AG09309 (cell line): ENCODE data around the gene TNFRSF12A.

ENCODE experiments used
- DNase-seq: peaks from one replicate; pipeline ENCODE4 v3.0.0-alpha.2; 2010; ENCODE audit warnings: low read depth
- H3K4me3 ChIP-seq: 2 replicates; pipeline ENCODE4 v1.5.1; 2011; ENCODE audit warnings: mild to moderate bottlenecking, low read depth, low read length, moderate library complexity; ENCODE audit not compliant: control insufficient read depth
- TF ChIP-seq, protein P1 (sequence below): IDR thresholded peaks from 2 replicates; pipeline ENCODE4 v1.5.1; 2011; ENCODE audit warnings: mild to moderate bottlenecking, low read depth, low read length, inconsistent platforms; ENCODE audit not compliant: insufficient read depth, control insufficient read depth; ENCODE audit errors: missing control alignments

TNFRSF12A gene

DNA sequence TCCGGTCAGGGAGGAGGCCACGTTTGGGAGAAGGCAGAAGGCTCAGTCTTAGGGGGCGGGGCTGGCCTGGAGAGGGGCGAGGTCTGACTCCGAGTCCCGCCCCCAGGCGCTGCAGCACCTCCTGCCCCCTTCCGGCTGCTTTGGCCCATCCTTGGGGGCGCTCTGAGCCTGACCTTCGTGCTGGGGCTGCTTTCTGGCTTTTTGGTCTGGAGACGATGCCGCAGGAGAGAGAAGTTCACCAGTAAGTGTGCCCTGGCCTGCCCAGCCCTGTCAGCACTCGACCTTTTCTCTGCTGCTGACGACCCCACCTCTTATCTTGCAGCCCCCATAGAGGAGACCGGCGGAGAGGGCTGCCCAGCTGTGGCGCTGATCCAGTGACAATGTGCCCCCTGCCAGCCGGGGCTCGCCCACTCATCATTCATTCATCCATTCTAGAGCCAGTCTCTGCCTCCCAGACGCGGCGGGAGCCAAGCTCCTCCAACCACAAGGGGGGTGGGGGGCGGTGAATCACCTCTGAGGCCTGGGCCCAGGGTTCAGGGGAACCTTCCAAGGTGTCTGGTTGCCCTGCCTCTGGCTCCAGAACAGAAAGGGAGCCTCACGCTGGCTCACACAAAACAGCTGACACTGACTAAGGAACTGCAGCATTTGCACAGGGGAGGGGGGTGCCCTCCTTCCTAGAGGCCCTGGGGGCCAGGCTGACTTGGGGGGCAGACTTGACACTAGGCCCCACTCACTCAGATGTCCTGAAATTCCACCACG lies 1.5 kb downstream of the TNFRSF12A start:
- TF ChIP-seq, protein P1, sequence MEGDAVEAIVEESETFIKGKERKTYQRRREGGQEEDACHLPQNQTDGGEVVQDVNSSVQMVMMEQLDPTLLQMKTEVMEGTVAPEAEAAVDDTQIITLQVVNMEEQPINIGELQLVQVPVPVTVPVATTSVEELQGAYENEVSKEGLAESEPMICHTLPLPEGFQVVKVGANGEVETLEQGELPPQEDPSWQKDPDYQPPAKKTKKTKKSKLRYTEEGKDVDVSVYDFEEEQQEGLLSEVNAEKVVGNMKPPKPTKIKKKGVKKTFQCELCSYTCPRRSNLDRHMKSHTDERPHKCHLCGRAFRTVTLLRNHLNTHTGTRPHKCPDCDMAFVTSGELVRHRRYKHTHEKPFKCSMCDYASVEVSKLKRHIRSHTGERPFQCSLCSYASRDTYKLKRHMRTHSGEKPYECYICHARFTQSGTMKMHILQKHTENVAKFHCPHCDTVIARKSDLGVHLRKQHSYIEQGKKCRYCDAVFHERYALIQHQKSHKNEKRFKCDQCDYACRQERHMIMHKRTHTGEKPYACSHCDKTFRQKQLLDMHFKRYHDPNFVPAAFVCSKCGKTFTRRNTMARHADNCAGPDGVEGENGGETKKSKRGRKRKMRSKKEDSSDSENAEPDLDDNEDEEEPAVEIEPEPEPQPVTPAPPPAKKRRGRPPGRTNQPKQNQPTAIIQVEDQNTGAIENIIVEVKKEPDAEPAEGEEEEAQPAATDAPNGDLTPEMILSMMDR = peak; percentile 44
- peak; percentile 82 for DNase-seq
- H3K4me3 ChIP-seq = peak overlapping the region; percentile 82

DNA sequence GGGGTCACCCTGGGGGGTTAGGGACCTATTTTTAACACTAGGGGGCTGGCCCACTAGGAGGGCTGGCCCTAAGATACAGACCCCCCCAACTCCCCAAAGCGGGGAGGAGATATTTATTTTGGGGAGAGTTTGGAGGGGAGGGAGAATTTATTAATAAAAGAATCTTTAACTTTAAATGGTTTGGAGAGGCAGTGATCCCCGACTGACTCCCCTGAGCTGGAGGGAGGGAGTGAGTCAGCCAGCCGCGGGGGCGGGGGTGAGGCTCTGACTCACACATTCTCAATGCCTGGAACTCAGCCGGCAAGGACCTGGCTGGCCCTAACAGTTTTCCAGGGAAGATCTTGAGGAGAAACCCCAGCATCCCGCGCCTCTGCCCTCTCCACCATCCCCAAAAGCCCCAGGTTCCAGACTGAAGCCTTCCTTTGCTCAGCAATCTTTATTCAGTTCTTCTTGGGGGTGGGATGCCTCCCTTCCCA lies 2.1 kb downstream of the TNFRSF12A start:
- H3K4me3 ChIP-seq = peak overlapping the region; percentile 82
- DNase-seq = peak; percentile 86
- TF ChIP-seq, protein P1 = no peak

DNA sequence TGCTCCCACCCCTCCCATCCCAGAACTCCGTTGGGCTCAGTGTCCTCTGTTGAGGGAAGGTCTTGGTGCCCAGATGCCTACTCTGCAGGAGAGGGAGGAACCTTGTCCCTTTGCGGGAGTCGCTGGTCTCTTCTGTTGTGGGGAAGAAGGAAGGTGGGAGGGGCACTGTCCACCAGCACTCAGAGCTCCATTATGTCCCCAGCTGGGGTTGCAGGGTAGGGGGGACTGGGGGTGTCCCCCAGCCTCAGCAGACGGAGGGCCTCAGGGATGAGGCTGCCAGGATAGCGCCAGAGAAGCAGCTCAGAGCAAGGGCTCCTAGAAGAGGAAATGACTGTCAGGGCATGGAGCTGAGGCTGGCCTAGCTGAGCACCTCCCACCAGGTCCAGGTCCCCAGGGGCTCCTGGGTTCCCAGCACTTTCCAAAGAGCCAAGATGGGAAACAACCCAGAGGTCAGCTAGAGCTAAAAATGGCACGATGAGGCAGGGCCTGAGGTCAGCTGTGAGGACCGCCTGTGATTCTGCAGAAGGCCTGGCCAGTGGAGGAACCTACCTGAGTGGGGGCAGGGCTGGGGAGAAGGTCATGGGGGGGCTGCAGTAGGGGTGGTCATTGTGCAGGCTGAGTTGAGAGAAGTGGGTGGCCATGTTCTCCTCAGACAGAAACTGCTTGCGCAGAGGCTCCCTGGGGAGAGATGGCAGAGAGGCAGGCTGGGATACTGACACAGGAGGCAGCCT lies 2.7 kb downstream of the TNFRSF12A start:
- peak overlapping the region; percentile 62 for H3K4me3 ChIP-seq
- no peak for DNase-seq
- TF ChIP-seq, protein P1 = no peak

- TF ChIP-seq, protein P1 = no peak
- DNase-seq = peak; percentile 49
- peak overlapping the region; percentile 62 for H3K4me3 ChIP-seq
Measured at GRCh38 chr16:3023415-3023668, 3.2 kb downstream of the TNFRSF12A start.

GRCh38 chr16:3023669-3024478 lies 3.7 kb downstream of the TNFRSF12A start, which contains the start of the genes HCFC1R1 and THOC6:
TSS of gene HCFC1R1 (minus strand) at chr16:3023942. CDS start at chr16:3023941, 1 bp downstream.
TSS of gene THOC6 (plus strand) at chr16:3024035. CDS start at chr16:3024327, 292 bp downstream.
- TF ChIP-seq, protein P1 = no peak
- H3K4me3 ChIP-seq = peak within 1 kb of the TSS; percentile 62
- peak; percentile 90 for DNase-seq
